GM12874 (cell line): ENCODE data around the gene PTPRU.

Source experiments
- TF ChIP-seq, protein P1 (sequence below): IDR thresholded peaks from 2 replicates; pipeline ENCODE4 v1.5.1; 2011; ENCODE audit warnings: low read depth, mild to moderate bottlenecking, control low read depth, low read length, moderate library complexity; ENCODE audit not compliant: insufficient read depth

Gene PTPRU

GRCh38 chr1:29311352-29312030 lies 75.2 kb downstream of the PTPRU start:
- TF ChIP-seq, protein P1, sequence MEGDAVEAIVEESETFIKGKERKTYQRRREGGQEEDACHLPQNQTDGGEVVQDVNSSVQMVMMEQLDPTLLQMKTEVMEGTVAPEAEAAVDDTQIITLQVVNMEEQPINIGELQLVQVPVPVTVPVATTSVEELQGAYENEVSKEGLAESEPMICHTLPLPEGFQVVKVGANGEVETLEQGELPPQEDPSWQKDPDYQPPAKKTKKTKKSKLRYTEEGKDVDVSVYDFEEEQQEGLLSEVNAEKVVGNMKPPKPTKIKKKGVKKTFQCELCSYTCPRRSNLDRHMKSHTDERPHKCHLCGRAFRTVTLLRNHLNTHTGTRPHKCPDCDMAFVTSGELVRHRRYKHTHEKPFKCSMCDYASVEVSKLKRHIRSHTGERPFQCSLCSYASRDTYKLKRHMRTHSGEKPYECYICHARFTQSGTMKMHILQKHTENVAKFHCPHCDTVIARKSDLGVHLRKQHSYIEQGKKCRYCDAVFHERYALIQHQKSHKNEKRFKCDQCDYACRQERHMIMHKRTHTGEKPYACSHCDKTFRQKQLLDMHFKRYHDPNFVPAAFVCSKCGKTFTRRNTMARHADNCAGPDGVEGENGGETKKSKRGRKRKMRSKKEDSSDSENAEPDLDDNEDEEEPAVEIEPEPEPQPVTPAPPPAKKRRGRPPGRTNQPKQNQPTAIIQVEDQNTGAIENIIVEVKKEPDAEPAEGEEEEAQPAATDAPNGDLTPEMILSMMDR, result no peak

- TF ChIP-seq, protein P1, result no peak
Measured at GRCh38 chr1:29312469-29313461, 76.4 kb downstream of the PTPRU start.

DNA sequence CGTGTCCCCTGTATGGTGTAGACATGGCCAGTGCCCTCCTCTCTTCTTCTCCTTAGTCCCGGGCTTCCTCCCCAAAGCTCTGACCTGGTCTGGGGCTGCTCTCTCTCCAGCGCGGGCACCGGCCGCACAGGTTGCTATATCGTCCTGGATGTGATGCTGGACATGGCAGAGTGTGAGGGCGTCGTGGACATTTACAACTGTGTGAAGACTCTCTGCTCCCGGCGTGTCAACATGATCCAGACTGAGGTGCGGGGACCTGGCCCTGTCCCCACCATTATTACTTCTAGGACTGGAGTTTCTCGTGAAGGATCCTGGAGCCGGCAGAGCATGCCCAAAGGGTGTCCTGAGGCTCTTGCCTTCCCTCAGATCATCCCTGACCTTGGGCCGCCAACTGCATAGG lies 78.9 kb downstream of the PTPRU start:
- TF ChIP-seq, protein P1, result no peak

DNA sequence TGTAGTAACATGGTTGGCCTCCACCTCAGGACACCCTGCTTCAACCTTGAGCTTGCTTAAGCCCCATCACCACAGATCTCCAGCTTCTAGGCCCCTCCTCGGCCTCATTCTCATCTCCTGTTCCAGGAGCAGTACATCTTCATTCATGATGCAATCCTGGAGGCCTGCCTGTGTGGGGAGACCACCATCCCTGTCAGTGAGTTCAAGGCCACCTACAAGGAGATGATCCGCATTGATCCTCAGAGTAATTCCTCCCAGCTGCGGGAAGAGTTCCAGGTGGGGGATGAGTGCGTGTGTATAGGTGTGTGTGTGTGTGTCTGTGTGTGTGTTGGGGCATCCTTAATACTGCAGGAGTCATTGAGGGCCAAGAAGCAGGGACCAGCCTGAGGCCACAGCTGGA lies 79.6 kb downstream of the PTPRU start:
- TF ChIP-seq, protein P1, result no peak

GRCh38 chr1:29317063-29317915 lies 81.0 kb downstream of the PTPRU start:
- TF ChIP-seq, protein P1, result no peak

DNA sequence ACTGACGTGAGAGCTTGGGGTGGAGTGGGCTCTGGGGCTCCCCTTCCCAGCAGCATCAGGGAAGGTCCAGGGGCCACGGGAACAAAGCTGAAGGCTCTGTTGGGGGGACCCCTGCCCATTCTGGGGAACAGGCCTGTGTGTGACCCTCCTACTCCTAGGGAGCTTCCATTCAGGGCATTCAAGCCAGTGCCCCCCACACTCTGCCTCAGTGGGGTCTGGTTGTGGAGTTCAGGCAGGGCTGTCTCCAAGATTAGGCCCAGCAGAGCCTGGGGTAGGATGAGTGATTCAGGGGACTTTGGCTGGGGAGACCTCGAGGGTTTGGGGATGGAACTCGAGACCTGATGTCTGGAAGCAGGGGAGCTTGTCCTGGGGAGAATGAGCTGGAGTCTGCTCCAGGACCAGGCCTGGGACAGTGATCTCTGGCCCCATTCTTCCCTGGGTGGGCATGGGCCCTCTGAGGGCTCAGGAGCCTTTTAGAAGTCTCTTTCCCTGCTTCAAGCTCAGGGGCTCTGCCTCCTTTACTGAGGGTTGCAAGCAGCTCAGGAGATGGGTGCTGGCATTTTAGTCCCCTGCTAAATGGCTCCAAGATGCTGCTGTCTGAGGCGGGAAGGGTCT lies 81.7 kb downstream of the PTPRU start:
- TF ChIP-seq, protein P1, result no peak
